Vagina (tissue), 2 donors: ENCODE measurements around the gene U2AF1.
"Not testable (repeated sequence)": the region's sequence is repeated elsewhere in the genome, so short reads cannot be mapped to it uniquely, and the experiment has no call there.

Experiments used
- POLR2AphosphoS5 ChIP-seq, 2 donors: sonication (generic); formaldehyde crosslinking; IDR thresholded peaks; one replicate each; pipeline ENCODE4 v1.9.0; 2017; ENCODE audit warnings: antibody characterized with exemption in 2 of 2, mild to moderate bottlenecking in 2 of 2, low read depth in 1 of 2; ENCODE audit not compliant: insufficient read depth in 1 of 2
- TF ChIP-seq, protein P1 (sequence below), 3 experiments: fragments of 450-650 bp in 2 of 3; fragments of 200-600 bp in 1 of 3; sonication (generic) in 1 of 3; IDR thresholded peaks; one replicate each; pipeline ENCODE4 v1.5.1; 2017 to 2019; ENCODE audit warnings: antibody characterized with exemption in 3 of 3, mild to moderate bottlenecking in 2 of 3, moderate library complexity in 2 of 3

DNA sequence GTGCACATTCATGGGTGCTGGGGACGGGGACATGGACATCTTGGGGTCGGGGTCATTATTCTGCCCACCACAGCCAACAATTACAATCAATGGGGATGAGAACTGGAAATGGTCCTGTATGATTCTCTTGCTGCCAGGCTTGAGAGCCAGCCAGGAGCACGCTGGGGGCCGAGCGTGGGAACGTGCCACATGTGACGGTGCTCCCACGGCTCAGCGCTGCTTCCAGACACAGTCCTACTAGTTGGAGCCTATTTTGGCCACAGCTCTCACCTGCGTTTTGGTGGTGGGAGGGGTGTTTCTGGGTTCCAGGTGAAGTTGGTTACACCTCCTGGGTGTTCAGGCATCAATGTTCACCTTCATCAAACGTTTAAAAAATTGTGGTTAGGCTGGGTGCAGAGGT is 42.0 kb upstream of the U2AF1 start:
- not testable (repeated sequence) for TF ChIP-seq POLR2AphosphoS5 (IDR thresholded peaks at IDR 0.05; ENCODE audit: insufficient read depth in 1 of 2, low read depth in 1 of 2)
- TF ChIP-seq, protein P1, sequence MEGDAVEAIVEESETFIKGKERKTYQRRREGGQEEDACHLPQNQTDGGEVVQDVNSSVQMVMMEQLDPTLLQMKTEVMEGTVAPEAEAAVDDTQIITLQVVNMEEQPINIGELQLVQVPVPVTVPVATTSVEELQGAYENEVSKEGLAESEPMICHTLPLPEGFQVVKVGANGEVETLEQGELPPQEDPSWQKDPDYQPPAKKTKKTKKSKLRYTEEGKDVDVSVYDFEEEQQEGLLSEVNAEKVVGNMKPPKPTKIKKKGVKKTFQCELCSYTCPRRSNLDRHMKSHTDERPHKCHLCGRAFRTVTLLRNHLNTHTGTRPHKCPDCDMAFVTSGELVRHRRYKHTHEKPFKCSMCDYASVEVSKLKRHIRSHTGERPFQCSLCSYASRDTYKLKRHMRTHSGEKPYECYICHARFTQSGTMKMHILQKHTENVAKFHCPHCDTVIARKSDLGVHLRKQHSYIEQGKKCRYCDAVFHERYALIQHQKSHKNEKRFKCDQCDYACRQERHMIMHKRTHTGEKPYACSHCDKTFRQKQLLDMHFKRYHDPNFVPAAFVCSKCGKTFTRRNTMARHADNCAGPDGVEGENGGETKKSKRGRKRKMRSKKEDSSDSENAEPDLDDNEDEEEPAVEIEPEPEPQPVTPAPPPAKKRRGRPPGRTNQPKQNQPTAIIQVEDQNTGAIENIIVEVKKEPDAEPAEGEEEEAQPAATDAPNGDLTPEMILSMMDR (IDR thresholded peaks at IDR 0.05) = not testable (repeated sequence)
